CD14-positive monocyte (primary cell): ENCODE data around the gene PRC1. TPM values are rescaled to one million over a fixed set of nuclear protein-coding genes. Genes with fewer than 3 reads are reported as not detected.

Source experiments
- DNase-seq, 3 donors: peaks; one replicate each; pipeline ENCODE4 v3.0.0-alpha.2; 2011 to 2022
- H2AFZ ChIP-seq: 2 replicates; pipeline ENCODE4 v1.6.0; 2012; ENCODE audit warnings: mild to moderate bottlenecking, low read depth, low read length, inconsistent platforms; ENCODE audit not compliant: insufficient read depth, poor library complexity, severe bottlenecking
- H3K27ac ChIP-seq, 2 donors: 1 replicate in 1 of 2; 2 replicates in 1 of 2; pipeline ENCODE4 v1.5.1; 2012 to 2013; ENCODE audit warnings: low read length in 2 of 2, control low read depth in 1 of 2, inconsistent platforms in 1 of 2, low read depth in 1 of 2, mild to moderate bottlenecking in 1 of 2
- H3K27me3 ChIP-seq, 2 donors: one replicate each; pipeline versions ENCODE4 v1.6.0 to v1.6.1; 2011 to 2013; ENCODE audit warnings: low read length in 2 of 2; ENCODE audit not compliant: control insufficient read depth in 2 of 2, insufficient read depth in 2 of 2
- H3K36me3 ChIP-seq, 2 donors: replicated peaks in 1 of 2; 1 replicate in 1 of 2; 2 replicates in 1 of 2; pipeline versions ENCODE4 v1.5.1 to v1.6.1; 2012 to 2013; ENCODE audit warnings: low read length in 2 of 2, control low read depth in 1 of 2, inconsistent platforms in 1 of 2, mild to moderate bottlenecking in 1 of 2; ENCODE audit not compliant: insufficient read depth in 2 of 2, control insufficient read depth in 1 of 2
- H3K4me1 ChIP-seq, 2 donors: 1 replicate in 1 of 2; 2 replicates in 1 of 2; pipeline versions ENCODE4 v1.5.1 to v1.6.1; 2012 to 2013; ENCODE audit warnings: low read length in 2 of 2, control low read depth in 1 of 2, inconsistent platforms in 1 of 2, mild to moderate bottlenecking in 1 of 2, moderate library complexity in 1 of 2; ENCODE audit not compliant: insufficient read depth in 2 of 2, control insufficient read depth in 1 of 2
- H3K4me2 ChIP-seq: replicated peaks from 2 replicates; pipeline ENCODE3; 2012; ENCODE audit warnings: low read length, moderate library complexity, mild to moderate bottlenecking; ENCODE audit not compliant: poor library complexity, severe bottlenecking; ENCODE audit errors: extremely low read depth
- H3K4me3 ChIP-seq, 3 experiments: fragments of 200-600 bp in 1 of 3; sonication (generic) in 1 of 3; replicated peaks in 1 of 3; 1 replicate in 2 of 3; 2 replicates in 1 of 3; pipeline ENCODE4 v1.5.1; 2011 to 2013; ENCODE audit warnings: low read length in 3 of 3, mild to moderate bottlenecking in 3 of 3, control low read depth in 2 of 3, low read depth in 2 of 3, inconsistent platforms in 1 of 3, moderate library complexity in 1 of 3
- H3K79me2 ChIP-seq: 2 replicates; pipeline ENCODE4 v1.6.0; 2012; ENCODE audit warnings: mild to moderate bottlenecking, control low read depth, inconsistent platforms, low read length, moderate library complexity; ENCODE audit not compliant: insufficient read depth
- H3K9ac ChIP-seq: 2 replicates; pipeline ENCODE4 v1.6.0; 2017; ENCODE audit warnings: low read length, mild to moderate bottlenecking; ENCODE audit not compliant: insufficient read depth, poor library complexity, severe bottlenecking
- H3K9me3 ChIP-seq, 2 donors: replicated peaks in 1 of 2; 1 replicate in 1 of 2; 2 replicates in 1 of 2; pipeline versions ENCODE4 v1.5.1 to v1.6.1; 2012 to 2013; ENCODE audit warnings: low read length in 2 of 2, control low read depth in 1 of 2; ENCODE audit not compliant: control insufficient read depth in 1 of 2, insufficient read depth in 1 of 2
- H4K20me1 ChIP-seq: 2 replicates; pipeline ENCODE4 v1.6.0; 2012; ENCODE audit warnings: mild to moderate bottlenecking, low read length, control low read depth, moderate library complexity; ENCODE audit not compliant: insufficient read depth
- H3K27ac Mint-ChIP-seq, 7 donors: one replicate each; pipeline ENCODE4 v1.8.0; 2020; ENCODE audit warnings: mild to moderate bottlenecking in 7 of 7, mixed read lengths in 7 of 7, moderate library complexity in 6 of 7, inconsistent platforms in 2 of 7
- H3K27me3 Mint-ChIP-seq, 3 donors: one replicate each; pipeline ENCODE4 v1.8.0; 2021 to 2022; ENCODE audit warnings: low read depth in 3 of 3, mild to moderate bottlenecking in 3 of 3, mixed read lengths in 3 of 3, moderate library complexity in 3 of 3, inconsistent platforms in 1 of 3
- H3K36me3 Mint-ChIP-seq, 2 donors: one replicate each; pipeline ENCODE4 v1.8.0; 2020; ENCODE audit warnings: mixed read lengths in 2 of 2, inconsistent platforms in 1 of 2, mild to moderate bottlenecking in 1 of 2
- H3K4me1 Mint-ChIP-seq: one replicate; pipeline ENCODE4 v1.8.0; 2020; ENCODE audit warnings: mild to moderate bottlenecking, mixed read lengths
- H3K4me3 Mint-ChIP-seq, 2 donors: one replicate each; pipeline ENCODE4 v1.8.0; 2020; ENCODE audit warnings: mild to moderate bottlenecking in 2 of 2, mixed read lengths in 2 of 2, moderate library complexity in 1 of 2
- H3K9me3 Mint-ChIP-seq, 7 donors: one replicate each; pipeline ENCODE4 v1.8.0; 2020 to 2022; ENCODE audit warnings: mixed read lengths in 7 of 7, mild to moderate bottlenecking in 6 of 7, moderate library complexity in 6 of 7, inconsistent platforms in 2 of 7
- CTCF ChIP-seq: fragments of 200-600 bp; IDR thresholded peaks from one replicate; pipeline ENCODE4 v1.8.0; 2022; ENCODE audit warnings: antibody characterized with exemption, mild to moderate bottlenecking
- WGBS: methylation state at CpG from one replicate; pipeline ENCODE4 v1.1.5; 2013; ENCODE audit warnings: missing lambda C conversion rate; ENCODE audit not compliant: insufficient coverage; 5-methylcytosine and 5-hydroxymethylcytosine counted together
- intact Hi-C, 2 donors: fragments of 100-400 bp; cut with micrococcal nuclease; formaldehyde crosslinking; loops; one replicate each; pipeline versions ENCODE4 v1.15.0 to v1.15.1; 2023
- polyA plus RNA-seq, 3 donors: library from polyadenylated mRNA; depleted of rRNA in 1 of 3; unstranded in 2 of 3; stranded (reverse) in 1 of 3; fragments of 300-500 nt in 2 of 3; fragments of >200 nt in 1 of 3; fragmentation: Illumina TruSeq in 2 of 3; gene quantifications; 1 replicate in 2 of 3; 2 replicates in 1 of 3; pipeline ENCODE4 v1.2.3, GENCODE V29; 2012 to 2021

The PRC1 gene
- polyA plus RNA-seq, 3 donors = 1.6 to 6.9 (median 2.0) TPM

GRCh38 chr15:91027677-91028076, 33.3 kb upstream of the PRC1 start:
- peaks cover 5% of the 10 kb centered on the region for H3K4me1 Mint-ChIP-seq
- no CpG with 5 or more reads among the region's 1 CpG for WGBS
- Histone ChIP-seq H4K20me1 (no peaks in the 10 kb centered on the region), H3K9me3 (no peaks in the 10 kb centered on the region), H3K27ac (no peak overlapping the region), H3K36me3 (no peaks in the 10 kb centered on the region), H3K4me2 (no peak overlapping the region), H3K4me1 (peaks cover 0 to 4% of the 10 kb centered on the region in 2 donors), H3K4me3 (no peak overlapping the region), H3K27me3 (no peaks in the 10 kb centered on the region), H3K79me2 (no peaks in the 10 kb centered on the region), H3K9ac (no peak overlapping the region), H2AFZ (no peak overlapping the region)
- H3K9me3 Mint-ChIP-seq = peaks cover 0 to 2% (median 0%) of the 10 kb centered on the region in 7 donors
- no peak for TF ChIP-seq CTCF
- peaks cover 0 to 1% (median 0%) of the 10 kb centered on the region in 3 donors for H3K27me3 Mint-ChIP-seq
- H3K27ac Mint-ChIP-seq = no peak overlapping the region
- intact Hi-C loops = loop anchor here in 1 of 2 donors (10.0 kb wide), 1 partner anchor 73 kb away; the partner anchor contains the start of gene RCCD1
- no peaks in the 10 kb centered on the region for H3K36me3 Mint-ChIP-seq
- no peak overlapping the region for H3K4me3 Mint-ChIP-seq
- DNase-seq = no peak

GRCh38 chr15:91023720-91024119, 29.4 kb upstream of the PRC1 start:
- H3K4me3 Mint-ChIP-seq = no peak overlapping the region
- no peak overlapping the region for H2AFZ ChIP-seq

More at GRCh38 chr15:91023720-91024119, 29.4 kb upstream of the PRC1 start:
- no peaks in the 10 kb centered on the region for H3K9me3 ChIP-seq
- Mint-ChIP-seq H3K27ac (no peak overlapping the region), H3K9me3 (no peaks in the 10 kb centered on the region), H3K4me1 (peaks cover 29% of the 10 kb centered on the region), H3K36me3 (peaks cover 0 to 5% of the 10 kb centered on the region in 2 donors), H3K27me3 (peaks cover 0 to 1% (median 0%) of the 10 kb centered on the region in 3 donors)
- no peak overlapping the region for H3K9ac ChIP-seq
- H3K27me3 ChIP-seq = no peaks in the 10 kb centered on the region
- DNase-seq = no peak
- H3K36me3 ChIP-seq = peaks cover 0 to 5% of the 10 kb centered on the region in 2 donors
- no peak overlapping the region for H3K4me2 ChIP-seq
- intact Hi-C loops = loop anchor here in 1 of 2 donors (10.0 kb wide), 1 partner anchor 69 kb away; the partner anchor contains the start of gene RCCD1
- no peak overlapping the region for H3K27ac ChIP-seq
- H3K4me1 ChIP-seq = peaks cover 19 to 25% of the 10 kb centered on the region in 2 donors
- H3K79me2 ChIP-seq = peaks cover 35% of the 10 kb centered on the region
- H3K4me3 ChIP-seq = no peak overlapping the region
- no peaks in the 10 kb centered on the region for H4K20me1 ChIP-seq
- TF ChIP-seq CTCF = no peak
- WGBS = 90% methylated on average over 3 of the region's 7 CpGs
